Natural killer cell (primary cell): ENCODE results near the gene TARS3. TPM values are rescaled to one million over a fixed set of nuclear protein-coding genes. Genes with fewer than 3 reads are reported as not detected.
"Not testable (repeated sequence)": the region's sequence is repeated elsewhere in the genome, so short reads cannot be mapped to it uniquely, and the experiment has no call there.

Experiments
- ATAC-seq, 3 donors: fragments of 150-1000 bp in 2 of 3; fragments of 200-7000 bp in 1 of 3; cut with Tn5 transposase; 1 replicate in 1 of 3; 2 replicates in 2 of 3; pipeline ENCODE4 v1.10.0; 2021; ENCODE audit warnings: mild to moderate bottlenecking in 2 of 3, moderate library complexity in 2 of 3
- DNase-seq, 2 donors: peaks; one replicate each; pipeline versions ENCODE4 v3.0.0 to v3.0.0-alpha.2; 2013 to 2021; ENCODE audit warnings: mixed read lengths in 1 of 2
- H3K27ac ChIP-seq: one replicate; pipeline ENCODE4 v1.5.1; 2013; ENCODE audit warnings: mild to moderate bottlenecking, low read length
- H3K27me3 ChIP-seq: one replicate; pipeline ENCODE4 v1.6.1; 2013; ENCODE audit warnings: low read length; ENCODE audit not compliant: control insufficient read depth, insufficient read depth
- H3K36me3 ChIP-seq: one replicate; pipeline ENCODE4 v1.6.1; 2013; ENCODE audit warnings: low read length; ENCODE audit not compliant: control insufficient read depth, insufficient read depth
- H3K4me1 ChIP-seq: one replicate; pipeline ENCODE4 v1.6.1; 2013; ENCODE audit warnings: low read length; ENCODE audit not compliant: control insufficient read depth, insufficient read depth
- H3K4me3 ChIP-seq: one replicate; pipeline ENCODE4 v1.5.1; 2013; ENCODE audit warnings: low read length
- H3K9me3 ChIP-seq: one replicate; pipeline ENCODE4 v1.6.1; 2013; ENCODE audit warnings: low read length; ENCODE audit not compliant: control insufficient read depth, insufficient read depth
- H3K27ac Mint-ChIP-seq, 2 donors: one replicate each; pipeline ENCODE4 v1.8.0; 2022; ENCODE audit warnings: mild to moderate bottlenecking in 2 of 2, mixed read lengths in 2 of 2, moderate library complexity in 1 of 2
- H3K27me3 Mint-ChIP-seq, 2 donors: one replicate each; pipeline ENCODE4 v1.8.0; 2022; ENCODE audit warnings: low read depth in 2 of 2, mixed read lengths in 2 of 2
- H3K36me3 Mint-ChIP-seq: one replicate; pipeline ENCODE4 v1.8.0; 2022; ENCODE audit warnings: mixed read lengths
- H3K4me1 Mint-ChIP-seq, 2 donors: one replicate each; pipeline ENCODE4 v1.8.0; 2022; ENCODE audit warnings: mixed read lengths in 2 of 2
- H3K4me3 Mint-ChIP-seq: one replicate; pipeline ENCODE4 v1.8.0; 2022; ENCODE audit warnings: mild to moderate bottlenecking, moderate library complexity, mixed read lengths
- H3K9me3 Mint-ChIP-seq, 2 donors: one replicate each; pipeline ENCODE4 v1.8.0; 2022; ENCODE audit warnings: mixed read lengths in 2 of 2
- CTCF ChIP-seq: fragments of 200-600 bp; IDR thresholded peaks from one replicate; pipeline ENCODE4 v1.8.0; 2022; ENCODE audit warnings: antibody characterized with exemption
- WGBS: methylation state at CpG from one replicate; pipeline ENCODE4 v1.1.7; 2013; ENCODE audit warnings: missing lambda C conversion rate; ENCODE audit not compliant: insufficient coverage; 5-methylcytosine and 5-hydroxymethylcytosine counted together
- intact Hi-C: fragments of 100-400 bp; cut with micrococcal nuclease; formaldehyde crosslinking; loops from one replicate; pipeline ENCODE4 v1.14.2; 2022
- total RNA-seq, 4 donors: library from RNA; stranded (reverse); fragments of 120-200 nt in 1 of 4; gene quantifications; one replicate each; pipeline versions ENCODE4 v1.2.3 to v1.2.4, GENCODE V29; 2013 to 2022

The TARS3 gene
- total RNA-seq, 3 donors from 2014 or later (not counting 1 experiment from before 2014, with no cell fraction given): 11.6 to 20.5 (median 12.1) TPM

DNA sequence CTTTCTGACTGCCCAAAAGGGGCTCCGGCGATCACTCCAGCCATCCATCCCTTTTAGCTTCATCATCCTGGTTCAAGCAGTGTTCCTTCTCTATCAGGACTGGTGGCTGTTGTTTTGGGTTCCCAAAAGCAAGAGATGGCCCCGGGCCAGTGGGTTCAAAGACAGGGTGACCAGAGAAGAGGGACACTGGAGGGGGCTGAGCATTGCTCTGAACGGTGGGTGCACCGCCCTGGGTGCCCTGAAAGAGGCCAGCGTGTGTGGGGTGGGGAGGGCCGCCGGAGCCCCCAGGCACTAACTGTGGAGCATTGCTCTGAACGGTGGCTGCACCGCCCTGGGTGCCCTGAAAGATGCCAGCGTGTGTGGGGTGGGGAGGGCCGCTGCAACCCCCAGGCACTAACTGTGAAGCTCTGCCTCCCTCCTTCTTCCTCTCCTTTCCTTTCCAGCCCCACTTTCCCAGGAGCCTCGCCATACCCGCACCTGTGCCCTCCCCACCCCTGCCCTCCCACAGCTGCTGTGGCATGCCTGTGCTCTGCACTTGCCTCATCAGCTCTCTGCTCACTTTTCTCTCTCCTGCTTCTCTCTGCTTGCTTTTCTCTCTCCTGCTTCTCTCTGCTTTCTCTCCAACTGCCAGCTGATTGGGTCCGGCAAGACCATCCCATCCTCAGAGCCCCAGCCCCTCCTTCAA is 41.6 kb upstream of the TARS3 start:
- DNase-seq: no peak
- Histone ChIP-seq H3K4me3 (no peak overlapping the region), H3K9me3 (peaks cover 6% of the 10 kb centered on the region), H3K4me1 (no peaks in the 10 kb centered on the region), H3K36me3 (no peaks in the 10 kb centered on the region), H3K27ac (no peak overlapping the region), H3K27me3 (no peaks in the 10 kb centered on the region)
- H3K36me3 Mint-ChIP-seq: no peaks in the 10 kb centered on the region
- intact Hi-C loops: no loop called here
- no peaks in the 10 kb centered on the region for H3K4me1 Mint-ChIP-seq
- no peak overlapping the region for H3K4me3 Mint-ChIP-seq
- 90% methylated on average over 15 of the region's 15 CpGs for WGBS
- no peak for TF ChIP-seq CTCF
- ATAC-seq: no peak
- no peaks in the 10 kb centered on the region for H3K9me3 Mint-ChIP-seq
- H3K27ac Mint-ChIP-seq: no peak overlapping the region
- no peaks in the 10 kb centered on the region for H3K27me3 Mint-ChIP-seq

GRCh38 chr15:101765340-101765671 is 41.0 kb upstream of the TARS3 start:
- H3K9me3 ChIP-seq, DNase-seq, H3K27ac Mint-ChIP-seq, H3K27ac ChIP-seq, H3K27me3 Mint-ChIP-seq, H3K4me1 ChIP-seq, H3K4me3 Mint-ChIP-seq, H3K36me3 Mint-ChIP-seq, ATAC-seq, H3K4me3 ChIP-seq, intact Hi-C loops, H3K9me3 Mint-ChIP-seq, H3K27me3 ChIP-seq, H3K4me1 Mint-ChIP-seq, H3K36me3 ChIP-seq: not testable (repeated sequence)
- 96% methylated on average over 7 of the region's 7 CpGs for whole genome bisulfite sequencing

DNA sequence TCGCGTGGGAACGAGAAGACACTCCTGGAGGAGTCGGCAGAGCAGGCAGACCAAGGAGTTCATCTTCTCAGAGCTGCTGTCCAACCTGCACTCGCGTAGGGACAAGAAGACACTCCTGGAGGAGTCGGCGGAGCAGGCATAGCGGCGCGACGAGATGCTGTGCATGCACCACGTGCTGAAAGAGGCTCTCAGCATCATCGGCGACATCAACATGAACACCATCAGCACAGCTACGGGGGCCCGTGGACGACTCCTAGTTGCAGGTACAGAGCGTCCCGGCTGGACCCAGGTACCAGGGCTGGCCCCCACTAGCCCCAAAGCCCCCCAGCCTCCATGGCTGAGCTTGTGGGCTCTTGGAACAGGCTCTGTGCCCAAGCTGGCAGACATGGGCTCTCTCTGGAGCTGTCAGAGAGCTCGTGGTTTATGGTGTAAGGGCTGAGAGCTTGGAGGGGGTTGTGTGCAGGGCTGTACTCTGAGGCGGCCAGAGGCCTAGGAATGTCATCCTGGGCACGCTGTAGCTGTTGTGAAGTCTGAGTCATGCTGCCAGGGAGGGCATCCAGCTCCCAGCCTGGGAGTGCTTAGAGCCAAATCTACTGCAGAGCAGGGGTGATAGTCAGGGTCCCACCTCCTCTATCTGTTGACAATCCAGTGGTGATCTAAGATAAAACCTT is 40.5 kb upstream of the TARS3 start:
- H3K27ac Mint-ChIP-seq, H3K4me1 Mint-ChIP-seq, DNase-seq, H3K27ac ChIP-seq, H3K27me3 Mint-ChIP-seq, H3K9me3 Mint-ChIP-seq, H3K36me3 Mint-ChIP-seq, H3K36me3 ChIP-seq, H3K4me3 ChIP-seq, H3K9me3 ChIP-seq, ATAC-seq, intact Hi-C loops, H3K27me3 ChIP-seq, H3K4me3 Mint-ChIP-seq, H3K4me1 ChIP-seq: not testable (repeated sequence)
- 95% methylated on average over 21 of the region's 23 CpGs for WGBS

GRCh38 chr15:101746716-101747082 is 22.4 kb upstream of the TARS3 start:
- not testable (repeated sequence) for H3K27ac ChIP-seq, H3K36me3 Mint-ChIP-seq, H3K9me3 ChIP-seq, DNase-seq, H3K9me3 Mint-ChIP-seq, H3K4me1 Mint-ChIP-seq, H3K27me3 ChIP-seq, H3K27me3 Mint-ChIP-seq, H3K36me3 ChIP-seq, H3K4me3 ChIP-seq, H3K4me1 ChIP-seq
- ATAC-seq: peak in 2 of 3 donors; percentile 0 to 4
- intact Hi-C loops: loop anchor here (10.0 kb wide), 1 partner anchor 1932 kb away; no protein-coding TSS in a partner anchor
- Mint-ChIP-seq H3K4me3 (peak overlapping the region; percentile 80), H3K27ac (peak overlapping the region in 1 of 2 donors; percentile 75)
- no CpG with 5 or more reads among the region's 18 CpGs for WGBS

GRCh38 chr15:101734837-101735236 is 10.6 kb upstream of the TARS3 start:
- H3K4me3 ChIP-seq, H3K27me3 ChIP-seq, ATAC-seq, H3K27ac Mint-ChIP-seq, H3K36me3 ChIP-seq, H3K9me3 Mint-ChIP-seq, H3K4me3 Mint-ChIP-seq, H3K4me1 Mint-ChIP-seq, H3K27me3 Mint-ChIP-seq, H3K27ac ChIP-seq, H3K4me1 ChIP-seq, intact Hi-C loops, DNase-seq, H3K9me3 ChIP-seq, H3K36me3 Mint-ChIP-seq: not testable (repeated sequence)
- 98% methylated on average over 2 of the region's 2 CpGs for WGBS
